Stomach (tissue), 4 donors: ENCODE results near the gene GPBP1L1.

Source experiments
- POLR2A ChIP-seq, 4 donors: fragments of 450-650 bp; IDR thresholded peaks; one replicate each; pipeline ENCODE4 v1.6.1; 2016; ENCODE audit warnings: antibody characterized with exemption in 4 of 4, control low read depth in 2 of 4, mild to moderate bottlenecking in 1 of 4, moderate library complexity in 1 of 4
- TF ChIP-seq, protein P1 (sequence below), 7 experiments: fragments of 450-650 bp in 4 of 7; fragments of 200-600 bp in 3 of 7; sonication (generic) in 3 of 7; IDR thresholded peaks; one replicate each; pipeline ENCODE4 v1.5.1; 2016 to 2019; ENCODE audit warnings: antibody characterized with exemption in 7 of 7, control low read depth in 2 of 7, mild to moderate bottlenecking in 1 of 7

DNA sequence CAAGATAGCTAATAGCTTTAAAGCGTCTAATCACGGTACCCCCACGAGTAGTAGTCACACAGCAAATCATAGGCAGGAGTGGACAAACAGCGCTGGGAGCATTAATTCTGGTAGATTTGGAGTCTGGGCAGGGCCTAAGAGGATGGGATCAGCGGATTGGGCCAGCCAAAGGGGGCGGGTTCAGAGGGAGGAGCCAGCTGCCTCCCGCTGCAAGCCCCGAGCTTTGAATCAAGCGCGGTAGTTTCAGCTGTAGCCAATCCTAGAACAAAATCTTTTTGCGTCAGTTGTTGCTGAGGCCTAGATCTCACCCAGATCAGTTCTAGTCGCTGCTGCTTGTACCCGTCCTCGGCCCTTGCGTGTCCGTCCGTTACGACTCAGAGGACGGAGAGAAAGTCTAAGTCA is 103.1 kb downstream of the GPBP1L1 start:
- no peak for TF ChIP-seq POLR2A (IDR thresholded peaks at IDR 0.05)
- TF ChIP-seq, protein P1, sequence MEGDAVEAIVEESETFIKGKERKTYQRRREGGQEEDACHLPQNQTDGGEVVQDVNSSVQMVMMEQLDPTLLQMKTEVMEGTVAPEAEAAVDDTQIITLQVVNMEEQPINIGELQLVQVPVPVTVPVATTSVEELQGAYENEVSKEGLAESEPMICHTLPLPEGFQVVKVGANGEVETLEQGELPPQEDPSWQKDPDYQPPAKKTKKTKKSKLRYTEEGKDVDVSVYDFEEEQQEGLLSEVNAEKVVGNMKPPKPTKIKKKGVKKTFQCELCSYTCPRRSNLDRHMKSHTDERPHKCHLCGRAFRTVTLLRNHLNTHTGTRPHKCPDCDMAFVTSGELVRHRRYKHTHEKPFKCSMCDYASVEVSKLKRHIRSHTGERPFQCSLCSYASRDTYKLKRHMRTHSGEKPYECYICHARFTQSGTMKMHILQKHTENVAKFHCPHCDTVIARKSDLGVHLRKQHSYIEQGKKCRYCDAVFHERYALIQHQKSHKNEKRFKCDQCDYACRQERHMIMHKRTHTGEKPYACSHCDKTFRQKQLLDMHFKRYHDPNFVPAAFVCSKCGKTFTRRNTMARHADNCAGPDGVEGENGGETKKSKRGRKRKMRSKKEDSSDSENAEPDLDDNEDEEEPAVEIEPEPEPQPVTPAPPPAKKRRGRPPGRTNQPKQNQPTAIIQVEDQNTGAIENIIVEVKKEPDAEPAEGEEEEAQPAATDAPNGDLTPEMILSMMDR (IDR thresholded peaks at IDR 0.05) = no peak
